NOMO-1 (cell line): ENCODE results near the gene SELENOF.

Experiments
- DNase-seq, 2 experiments: peaks; one replicate each; lab custom pipeline; 2025; ENCODE audit not compliant: unreplicated experiment in 2 of 2; lab: John Stamatoyannopoulos, UW

SELENOF gene

GRCh38 chr1:86860424-86860823, 53.5 kb downstream of the SELENOF start:
- no peak for DNase-seq

GRCh38 chr1:86860020-86860419, 53.9 kb downstream of the SELENOF start:
- no peak for DNase-seq

- DNase-seq: peak in 1 of 2 experiments; percentile 30
Observed at GRCh38 chr1:86858524-86859261, 55.2 kb downstream of the SELENOF start.

- no peak for DNase-seq
Observed at GRCh38 chr1:86856196-86856595, 57.7 kb downstream of the SELENOF start.

GRCh38 chr1:86854352-86854751, 59.6 kb downstream of the SELENOF start:
- DNase-seq: no peak

- DNase-seq: no peak
Observed at GRCh38 chr1:86852782-86853408, 61.0 kb downstream of the SELENOF start.

GRCh38 chr1:86852289-86852688, 61.6 kb downstream of the SELENOF start:
- no peak for DNase-seq

GRCh38 chr1:86849756-86850155, 64.2 kb downstream of the SELENOF start:
- no peak for DNase-seq

GRCh38 chr1:86848654-86849053, 65.3 kb downstream of the SELENOF start:
- no peak for DNase-seq

GRCh38 chr1:86846164-86846647, 67.7 kb downstream of the SELENOF start:
- peak in 1 of 2 experiments; percentile 7 for DNase-seq

GRCh38 chr1:86845514-86845913, 68.4 kb downstream of the SELENOF start:
- DNase-seq: no peak

- no peak for DNase-seq
Observed at GRCh38 chr1:86841116-86841515, 72.8 kb downstream of the SELENOF start.

GRCh38 chr1:86833461-86834215, 80.3 kb downstream of the SELENOF start:
- peak; percentile 39 to 76 for DNase-seq

- no peak for DNase-seq
Observed at GRCh38 chr1:86832433-86832832, 81.5 kb downstream of the SELENOF start.

- DNase-seq: no peak
Observed at GRCh38 chr1:86829321-86829720, 84.6 kb downstream of the SELENOF start.

- DNase-seq: no peak
Observed at GRCh38 chr1:86828024-86828423, 85.9 kb downstream of the SELENOF start.

GRCh38 chr1:86826856-86827255, 87.1 kb downstream of the SELENOF start:
- DNase-seq: no peak

- no peak for DNase-seq
Observed at GRCh38 chr1:86825319-86825718, 88.6 kb downstream of the SELENOF start.

GRCh38 chr1:86823821-86824500, 90.0 kb downstream of the SELENOF start:
- DNase-seq: no peak

- no peak for DNase-seq
Observed at GRCh38 chr1:86823386-86823785, 90.5 kb downstream of the SELENOF start.

GRCh38 chr1:86822459-86822858, 91.5 kb downstream of the SELENOF start:
- peak in 1 of 2 experiments; percentile 31 for DNase-seq
